ENCODE data around the gene ATP8A2. TPM values are rescaled to one million over a fixed set of nuclear protein-coding genes. Genes with fewer than 3 reads are reported as not detected.

Gene ATP8A2
- polyA plus RNA-seq, 1 donor from 2014 or later: 11.9 TPM

GRCh38 chr13:25843692-25844091 lies 471.9 kb downstream of the ATP8A2 start:
- Histone ChIP-seq H3K79me2 (replicated peaks; ENCODE audit: insufficient read depth, low read length) (no peaks in the 10 kb centered on the region), H4K20me1 (ENCODE audit: insufficient read depth) (no peaks in the 10 kb centered on the region), H3K9ac (ENCODE audit: low read length) (no peak overlapping the region), H3K9me3 (ENCODE audit: low read length) (no peaks in the 10 kb centered on the region), H2AFZ (ENCODE audit: low read depth, low read length) (no peak overlapping the region), H3F3A (ENCODE audit: insufficient read depth, low read length, poor library complexity, severe bottlenecking) (no peaks in the 10 kb centered on the region), H3K9me2 (ENCODE audit: insufficient read depth, low read length) (no peaks in the 10 kb centered on the region), H3K4me3 (ENCODE audit: low read length) (no peak overlapping the region), H3K4me2 (ENCODE audit: low read length) (no peak overlapping the region), H3K27me3 (ENCODE audit: insufficient read depth, low read depth, low read length) (no peaks in the 10 kb centered on the region), H3K36me3 (ENCODE audit: insufficient read depth, low read length) (no peaks in the 10 kb centered on the region), H3K27ac (ENCODE audit: low read length) (no peak overlapping the region)
- TF ChIP-seq TAF1 (IDR thresholded peaks at IDR 0.05; ENCODE audit: low read depth) (no peak), RAD21 (conservative IDR thresholded peaks at IDR 0.05) (no peak), REST (IDR thresholded peaks at IDR 0.05; ENCODE audit: borderline replicate concordance) (no peak), MXI1 (conservative IDR thresholded peaks at IDR 0.05; ENCODE audit: poor library complexity, severe bottlenecking) (no peak)

- no peak overlapping the region for H3K27ac ChIP-seq (ENCODE audit: low read length)
- H3K79me2 ChIP-seq (replicated peaks; ENCODE audit: insufficient read depth, low read length): no peaks in the 10 kb centered on the region
- H4K20me1 ChIP-seq (ENCODE audit: insufficient read depth): no peaks in the 10 kb centered on the region
- no peaks in the 10 kb centered on the region for H3K36me3 ChIP-seq (ENCODE audit: insufficient read depth, low read length)
- no peak overlapping the region for H3K4me2 ChIP-seq (ENCODE audit: low read length)
- H3K9me2 ChIP-seq (ENCODE audit: insufficient read depth, low read length): no peaks in the 10 kb centered on the region
- H3K4me3 ChIP-seq (ENCODE audit: low read length): no peak overlapping the region
- H2AFZ ChIP-seq (ENCODE audit: low read depth, low read length): no peak overlapping the region
- no peak overlapping the region for H3K9ac ChIP-seq (ENCODE audit: low read length)
- H3F3A ChIP-seq (ENCODE audit: insufficient read depth, low read length, poor library complexity, severe bottlenecking): no peaks in the 10 kb centered on the region
- no peaks in the 10 kb centered on the region for H3K9me3 ChIP-seq (ENCODE audit: low read length)
- TF ChIP-seq REST (IDR thresholded peaks at IDR 0.05; ENCODE audit: borderline replicate concordance) (no peak), SMC3 (conservative IDR thresholded peaks at IDR 0.05; ENCODE audit: poor library complexity) (no peak), EZH2 (IDR thresholded peaks at IDR 0.05; ENCODE audit: borderline replicate concordance, insufficient read depth, low read length, poor library complexity, severe bottlenecking) (no peak), POLR2AphosphoS5 (IDR thresholded peaks at IDR 0.05) (no peak), TAF1 (IDR thresholded peaks at IDR 0.05; ENCODE audit: low read depth) (no peak), RAD21 (conservative IDR thresholded peaks at IDR 0.05) (no peak), MXI1 (conservative IDR thresholded peaks at IDR 0.05; ENCODE audit: poor library complexity, severe bottlenecking) (no peak)
- no peaks in the 10 kb centered on the region for H3K27me3 ChIP-seq (ENCODE audit: insufficient read depth, low read depth, low read length)
Observed at GRCh38 chr13:25844559-25845434, 473.0 kb downstream of the ATP8A2 start.
